Pancreas (tissue), 10 donors: Measurements from ENCODE around the gene PAX8. TPM values are rescaled to one million over a fixed set of nuclear protein-coding genes. Genes with fewer than 3 reads are reported as not detected.

Experiments used
- ATAC-seq, 4 donors: fragments of 200-7000 bp; cut with Tn5 transposase; one replicate each; pipeline versions ENCODE4 v1.8.0 to v1.9.1; 2020; ENCODE audit warnings: mild to moderate bottlenecking in 4 of 4, moderate library complexity in 4 of 4
- DNase-seq, 6 donors: peaks; one replicate each; pipeline ENCODE4 v3.0.0-alpha.2; 2020
- FAIRE-seq: peaks from 2 replicates; lab custom pipeline; 2012; peaks lifted over from hg19 to GRCh38; lab: Jason Lieb, UNC
- H3K27ac ChIP-seq, 4 donors: fragments of 200-600 bp; sonication (generic); 1 replicate in 3 of 4; 2 replicates in 1 of 4; pipeline versions ENCODE4 v1.5.0 to v1.8.0; 2020
- H3K27me3 ChIP-seq, 4 donors: fragments of 200-600 bp; one replicate each; pipeline ENCODE4 v1.8.0; 2021
- H3K36me3 ChIP-seq, 3 donors: fragments of 200-600 bp; sonication (generic) in 1 of 3; one replicate each; pipeline versions ENCODE4 v1.5.0 to v1.8.0; 2020 to 2021
- H3K4me1 ChIP-seq, 3 donors: fragments of 200-600 bp; one replicate each; pipeline ENCODE4 v1.8.0; 2021
- H3K4me3 ChIP-seq, 4 donors: fragments of 200-600 bp; sonication (generic) in 2 of 4; one replicate each; pipeline versions ENCODE4 v1.5.0 to v1.8.0; 2020 to 2021
- H3K9me3 ChIP-seq, 4 donors: fragments of 200-600 bp; one replicate each; pipeline ENCODE4 v1.8.0; 2021
- WGBS, 2 donors: extraction: QIAGEN DNeasy Blood & Tissue Kit; methylation state at CpG; one replicate each; pipeline ENCODE4 v1.1.7; 2013; 5-methylcytosine and 5-hydroxymethylcytosine counted together
- intact Hi-C, 3 donors: fragments of 100-400 bp; cut with DNase I; formaldehyde crosslinking; loops; one replicate each; pipeline versions ENCODE4 v1.11.1 to v1.14.2; 2022
- polyA plus RNA-seq, 2 donors: library from polyadenylated mRNA; stranded (reverse); fragments of 200-250 nt; gene quantifications; one replicate each; pipeline ENCODE4 v1.2.3, GENCODE V29; 2013
- total RNA-seq, 6 donors: library from RNA; stranded (reverse); fragmentation: NEBNext Ultra II Directional in 4 of 6; extraction: Animal tissue kit (Norgen Biotek cat#: 25700) in 4 of 6; gene quantifications; one replicate each; pipeline versions ENCODE4 v1.2.1 to v1.2.4, GENCODE V29; 2021 to 2023
- TF ChIP-seq, protein P1 (sequence below), 4 donors: fragments of 200-600 bp; sonication (generic) in 3 of 4; IDR thresholded peaks; one replicate each; pipeline versions ENCODE4 v1.5.0 to v1.8.0; 2021; ENCODE audit warnings: antibody characterized with exemption in 4 of 4
- donor health status: healthy with polysubstance abuse.
- donor health status: DM: no; HTN: no; CAD: no; lungs with moderate emphysema.
- donor health status: DM: no; HTN: no; CAD: no.
- donor health status: control.
- donor health status: control.
- donor health status: Bipolar disorder and iron deficiency.
- donor health status: DM: yes; HTN: yes; CAD: no.
- donor health status: DM: no; HTN: no; CAD: no.
- donor health status: DM: no; HTN: no; CAD: no.
- donor health status: DM: yes; HTN: yes; CAD: no.

PAX8 gene
- total and polyA plus RNA-seq, 8 donors: 0.23 to 1.1 (median 0.55) TPM; not detected in 2

DNA sequence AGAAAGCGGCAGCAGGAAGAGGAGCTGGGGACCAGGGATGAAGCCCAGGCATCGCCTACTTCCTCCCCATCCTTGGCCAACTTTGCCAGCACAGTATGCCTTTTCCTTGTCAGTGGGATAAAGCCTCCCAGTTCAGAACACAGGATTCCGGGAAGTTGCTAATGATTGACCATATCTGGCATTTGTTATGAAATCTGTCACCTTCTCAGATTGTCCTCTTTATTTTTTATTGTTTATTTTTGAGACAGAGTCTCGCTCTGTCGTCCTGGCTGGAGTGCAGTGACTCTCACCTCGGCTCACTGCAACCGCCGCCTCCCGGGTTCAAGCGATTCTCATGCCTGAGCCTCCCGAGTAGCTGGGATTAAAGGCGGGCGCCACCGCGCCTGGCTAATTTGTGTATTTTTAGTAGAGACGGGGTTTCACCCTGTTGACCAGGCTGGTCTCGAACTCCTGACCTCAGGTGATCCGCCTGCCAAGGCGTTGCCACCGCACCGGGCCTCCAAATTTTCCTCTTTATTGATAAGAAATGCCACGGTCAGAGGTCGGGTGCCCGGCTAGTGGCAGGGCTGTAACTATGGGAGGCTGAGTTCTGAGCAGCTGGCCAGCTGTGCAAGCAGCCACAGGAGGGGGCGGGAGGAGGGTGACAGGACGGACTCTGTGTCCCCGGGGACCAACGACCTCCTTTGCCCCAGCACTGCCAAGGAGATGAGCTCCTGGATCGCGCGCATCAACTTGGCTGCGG lies 80.5 kb downstream of the PAX8 start:
- Histone ChIP-seq H3K36me3 (no peaks in the 10 kb centered on the region), H3K9me3 (no peaks in the 10 kb centered on the region), H3K27me3 (no peaks in the 10 kb centered on the region), H3K4me1 (peaks cover 0 to 13% (median 5%) of the 10 kb centered on the region in 3 donors), H3K27ac (peak overlapping the region; percentile 89 to 96 (median 94)), H3K4me3 (peak overlapping the region; percentile 51 to 79 (median 62))
- ATAC-seq (peak; percentile 44 to 56 (median 52)), FAIRE-seq (no peak), DNase-seq (no peak)
- WGBS, 2 donors: 26 to 29% methylated on average over 32 of the region's 32 CpGs
- TF ChIP-seq, protein P1, sequence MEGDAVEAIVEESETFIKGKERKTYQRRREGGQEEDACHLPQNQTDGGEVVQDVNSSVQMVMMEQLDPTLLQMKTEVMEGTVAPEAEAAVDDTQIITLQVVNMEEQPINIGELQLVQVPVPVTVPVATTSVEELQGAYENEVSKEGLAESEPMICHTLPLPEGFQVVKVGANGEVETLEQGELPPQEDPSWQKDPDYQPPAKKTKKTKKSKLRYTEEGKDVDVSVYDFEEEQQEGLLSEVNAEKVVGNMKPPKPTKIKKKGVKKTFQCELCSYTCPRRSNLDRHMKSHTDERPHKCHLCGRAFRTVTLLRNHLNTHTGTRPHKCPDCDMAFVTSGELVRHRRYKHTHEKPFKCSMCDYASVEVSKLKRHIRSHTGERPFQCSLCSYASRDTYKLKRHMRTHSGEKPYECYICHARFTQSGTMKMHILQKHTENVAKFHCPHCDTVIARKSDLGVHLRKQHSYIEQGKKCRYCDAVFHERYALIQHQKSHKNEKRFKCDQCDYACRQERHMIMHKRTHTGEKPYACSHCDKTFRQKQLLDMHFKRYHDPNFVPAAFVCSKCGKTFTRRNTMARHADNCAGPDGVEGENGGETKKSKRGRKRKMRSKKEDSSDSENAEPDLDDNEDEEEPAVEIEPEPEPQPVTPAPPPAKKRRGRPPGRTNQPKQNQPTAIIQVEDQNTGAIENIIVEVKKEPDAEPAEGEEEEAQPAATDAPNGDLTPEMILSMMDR (IDR thresholded peaks at IDR 0.05): no peak
- intact Hi-C loops: loop anchor here in 1 of 3 donors (5.0 kb wide), 1 partner anchor 41 kb away; no protein-coding TSS in a partner anchor

DNA sequence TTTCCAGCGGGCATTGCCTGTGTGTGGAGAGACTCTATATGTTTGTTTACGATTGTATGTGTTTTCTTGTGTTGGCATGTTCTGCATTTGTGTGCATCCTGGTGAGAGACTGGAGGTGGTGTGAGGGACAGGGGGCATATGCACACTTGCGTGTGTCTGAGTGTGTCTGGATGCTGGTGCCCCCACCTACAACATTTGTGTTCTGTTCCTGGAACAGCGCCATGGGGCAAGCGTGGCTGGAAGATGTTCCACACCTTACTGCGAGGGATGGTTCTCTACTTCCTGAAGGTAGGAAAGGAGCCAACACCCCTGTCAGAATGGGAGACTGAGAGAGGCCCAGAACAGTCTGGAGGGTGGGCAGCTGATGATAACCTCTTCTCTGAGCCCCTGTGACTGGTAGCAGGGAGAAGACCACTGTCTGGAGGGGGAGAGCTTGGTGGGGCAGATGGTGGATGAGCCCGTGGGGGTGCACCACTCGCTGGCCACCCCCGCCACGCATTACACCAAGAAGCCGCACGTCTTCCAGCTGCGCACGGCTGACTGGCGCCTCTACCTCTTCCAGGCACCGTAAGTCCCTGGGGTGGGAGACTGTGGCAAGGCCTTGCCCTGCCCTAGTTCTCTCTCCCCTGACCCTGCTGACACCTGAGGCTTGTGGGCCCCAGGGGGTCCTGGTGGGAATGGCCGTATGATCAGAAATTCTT lies 81.2 kb downstream of the PAX8 start:
- no peak overlapping the region for H3K4me3 ChIP-seq
- WGBS, 2 donors: 90 to 93% methylated on average over 15 to 17 of the region's 17 CpGs
- H3K4me1 ChIP-seq: peaks cover 0 to 13% (median 5%) of the 10 kb centered on the region in 3 donors
- H3K36me3 ChIP-seq: no peaks in the 10 kb centered on the region
- TF ChIP-seq, protein P1 (IDR thresholded peaks at IDR 0.05): no peak
- DNase-seq (peak in 2 of 6 donors; percentile 45 to 65), FAIRE-seq (no peak), ATAC-seq (no peak)
- no peaks in the 10 kb centered on the region for H3K9me3 ChIP-seq
- intact Hi-C loops: loop anchor here in 1 of 3 donors (5.0 kb wide), 1 partner anchor 40 kb away; no protein-coding TSS in a partner anchor
- H3K27me3 ChIP-seq: no peaks in the 10 kb centered on the region
- peak overlapping the region in 1 of 4 donors; percentile 94 for H3K27ac ChIP-seq

DNA sequence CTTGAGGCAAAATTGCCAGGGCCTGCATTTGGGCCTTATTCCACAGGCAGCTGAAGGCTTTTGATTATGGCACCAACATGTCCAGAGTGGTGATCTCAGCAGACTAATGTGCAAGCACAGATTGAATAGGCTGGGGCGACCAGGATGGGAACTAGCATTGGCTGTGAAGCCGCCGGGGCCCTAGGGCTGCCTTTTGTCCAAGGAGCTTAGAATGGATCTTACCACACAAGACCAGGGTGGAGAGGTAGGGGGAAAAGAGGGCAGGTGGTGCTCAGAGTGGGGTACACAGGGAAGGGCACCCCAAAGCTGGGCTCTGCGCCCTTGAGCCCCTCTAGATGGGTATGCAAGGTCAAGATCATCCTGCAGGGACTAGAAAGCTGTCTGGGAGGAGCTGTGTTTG lies 81.9 kb downstream of the PAX8 start:
- ATAC-seq (no peak), FAIRE-seq (no peak), DNase-seq (no peak)
- 90 to 95% methylated on average over 4 of the region's 4 CpGs for WGBS, 2 donors
- H3K4me3 ChIP-seq: no peak overlapping the region
- H3K27me3 ChIP-seq: no peaks in the 10 kb centered on the region
- no peaks in the 10 kb centered on the region for H3K9me3 ChIP-seq
- no peaks in the 10 kb centered on the region for H3K36me3 ChIP-seq
- intact Hi-C loops: loop anchor here in 1 of 3 donors (5.0 kb wide), 1 partner anchor 40 kb away; no protein-coding TSS in a partner anchor
- TF ChIP-seq, protein P1 (IDR thresholded peaks at IDR 0.05): no peak
- H3K4me1 ChIP-seq: peaks cover 0 to 13% (median 5%) of the 10 kb centered on the region in 3 donors
- H3K27ac ChIP-seq: no peak overlapping the region

DNA sequence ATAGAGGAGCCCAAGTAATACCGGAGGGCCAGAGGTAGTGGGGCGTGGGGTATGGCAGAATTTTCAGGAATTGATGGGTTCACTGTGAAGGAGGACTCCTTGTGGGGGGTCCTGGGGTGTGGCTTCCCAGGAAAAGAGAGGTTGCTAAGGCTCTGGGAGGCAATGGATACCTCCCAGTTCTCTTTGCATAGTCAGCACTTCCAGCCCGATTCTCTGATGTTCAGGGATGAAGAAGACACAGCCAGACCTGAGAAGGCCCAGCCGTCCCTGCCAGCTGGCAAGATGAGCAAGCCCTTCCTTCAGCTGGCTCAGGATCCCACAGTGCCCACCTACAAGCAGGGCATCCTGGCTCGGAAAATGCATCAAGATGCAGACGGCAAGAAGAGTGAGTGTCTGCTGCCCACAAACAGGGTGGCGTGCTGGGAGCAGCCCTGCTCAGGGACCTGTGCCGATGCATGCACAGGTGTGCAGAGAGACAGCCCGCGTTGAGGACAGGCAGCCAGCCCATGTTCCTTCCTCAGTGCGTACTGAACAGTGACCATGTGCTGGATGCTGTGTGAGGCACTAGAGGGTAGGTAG lies 82.7 kb downstream of the PAX8 start:
- TF ChIP-seq, protein P1 (IDR thresholded peaks at IDR 0.05): no peak
- intact Hi-C loops: loop anchor here in 1 of 3 donors (5.0 kb wide), 1 partner anchor 39 kb away; no protein-coding TSS in a partner anchor
- Histone ChIP-seq H3K27me3 (no peaks in the 10 kb centered on the region), H3K36me3 (no peaks in the 10 kb centered on the region), H3K9me3 (no peaks in the 10 kb centered on the region), H3K27ac (no peak overlapping the region), H3K4me3 (no peak overlapping the region), H3K4me1 (peaks cover 0 to 13% (median 5%) of the 10 kb centered on the region in 3 donors)
- FAIRE-seq (no peak), ATAC-seq (no peak), DNase-seq (no peak)
- WGBS, 2 donors: 88 to 91% methylated on average over 11 of the region's 11 CpGs
